ENCODE measurements around the gene METTL9.
"Not testable (repeated sequence)": the region's sequence is repeated elsewhere in the genome, so short reads cannot be mapped to it uniquely, and the experiment has no call there.

METTL9 gene

DNA sequence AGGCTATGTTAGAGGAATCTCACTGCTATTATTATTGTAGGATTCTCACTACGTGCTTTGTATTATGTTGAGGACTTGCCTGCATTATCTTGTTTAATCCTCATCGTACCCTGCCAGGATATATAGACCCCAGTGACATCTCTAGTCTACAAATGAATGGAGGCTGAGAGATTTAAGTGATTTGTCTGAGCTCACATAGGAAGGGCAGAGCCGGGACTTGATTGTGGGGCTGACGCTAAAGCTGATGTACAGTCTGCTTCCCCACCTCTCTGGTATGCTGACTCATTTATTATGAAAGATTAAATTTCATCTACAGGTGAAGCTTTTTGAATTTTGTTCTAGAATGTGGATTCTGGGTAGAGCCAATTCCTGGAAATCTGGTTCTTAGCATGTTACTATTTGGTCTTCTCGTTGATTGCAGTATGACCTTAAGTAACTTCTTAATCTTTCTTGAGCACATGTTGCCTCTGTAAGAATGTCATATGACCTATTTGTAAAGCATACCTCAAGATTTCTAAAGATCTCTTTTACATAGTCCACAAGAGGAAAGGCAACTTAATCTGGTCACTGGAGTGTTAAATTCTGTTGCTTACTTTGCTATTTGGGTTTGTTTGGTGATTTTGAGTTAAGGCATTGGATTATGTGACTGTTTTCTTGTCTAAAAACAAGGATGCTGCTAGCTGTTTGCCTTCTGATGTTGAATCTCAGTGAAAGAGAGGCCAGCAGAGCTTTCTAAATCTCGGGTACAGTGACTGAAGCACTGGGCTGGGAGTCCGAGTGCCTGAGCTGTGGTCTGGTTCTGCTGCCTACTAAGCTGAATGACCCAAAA lies 12.4 kb downstream of the METTL9 start:
- no peak for DNase-seq

DNA sequence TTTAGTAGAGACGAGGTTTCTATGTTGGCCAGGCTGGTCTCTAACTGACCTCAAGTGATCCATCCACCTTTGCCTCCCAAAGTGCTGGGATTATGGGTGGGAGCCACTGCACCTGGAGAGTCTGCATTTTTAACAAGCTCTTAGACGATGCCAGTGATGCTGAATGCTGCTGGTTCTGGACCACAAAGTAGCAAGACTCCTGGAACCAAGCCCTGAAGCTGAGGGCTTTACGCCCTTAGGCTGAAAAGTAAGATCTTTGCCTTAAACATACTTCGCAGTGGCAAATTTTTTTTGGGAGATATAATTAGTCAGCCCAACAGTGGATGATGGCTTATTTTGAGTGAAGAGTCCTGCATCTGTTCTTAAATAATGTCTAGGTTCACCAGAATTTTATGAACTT lies 14.0 kb downstream of the METTL9 start:
- DNase-seq = no peak

DNA sequence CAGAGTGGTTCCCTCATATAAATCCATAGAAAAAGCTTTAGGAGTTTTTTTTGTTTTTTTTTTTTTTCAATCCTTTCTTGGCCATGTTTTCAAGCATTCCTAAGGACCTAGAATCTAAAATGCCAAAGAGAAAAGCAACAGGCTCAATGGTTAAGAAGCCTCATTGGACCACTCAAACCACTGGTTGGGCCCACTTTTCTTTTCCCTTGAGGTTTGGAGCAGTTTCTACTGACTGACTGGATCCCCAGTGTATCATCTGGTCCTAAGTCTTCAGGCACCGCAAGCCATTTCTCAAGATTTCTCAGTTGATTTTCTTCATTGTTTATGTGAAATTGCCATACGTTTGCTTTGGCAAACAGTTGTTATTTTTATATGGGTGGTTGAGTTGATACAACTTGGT lies 14.4 kb downstream of the METTL9 start:
- DNase-seq = no peak

GRCh38 chr16:21614896-21615295 lies 15.5 kb downstream of the METTL9 start:
- no peak for DNase-seq

DNA sequence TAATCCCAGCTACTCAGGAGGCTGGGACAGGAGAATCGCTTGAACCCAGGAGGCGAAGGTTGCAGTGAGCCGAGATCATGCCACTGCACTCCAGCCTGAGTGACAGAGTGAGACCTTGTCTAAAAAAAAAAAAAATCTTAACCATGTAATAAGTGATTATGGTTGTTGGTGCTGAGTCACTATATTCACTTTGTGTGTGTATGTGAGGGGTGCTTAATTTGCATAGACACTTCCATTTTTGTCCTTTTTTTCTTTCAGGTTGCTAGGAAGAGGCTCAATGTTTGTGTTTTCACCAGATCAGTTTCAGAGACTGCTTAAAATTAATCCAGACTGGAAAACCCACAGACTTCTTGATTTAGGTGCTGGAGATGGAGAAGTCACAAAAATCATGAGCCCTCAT lies 18.2 kb downstream of the METTL9 start:
- no peak for DNase-seq

DNA sequence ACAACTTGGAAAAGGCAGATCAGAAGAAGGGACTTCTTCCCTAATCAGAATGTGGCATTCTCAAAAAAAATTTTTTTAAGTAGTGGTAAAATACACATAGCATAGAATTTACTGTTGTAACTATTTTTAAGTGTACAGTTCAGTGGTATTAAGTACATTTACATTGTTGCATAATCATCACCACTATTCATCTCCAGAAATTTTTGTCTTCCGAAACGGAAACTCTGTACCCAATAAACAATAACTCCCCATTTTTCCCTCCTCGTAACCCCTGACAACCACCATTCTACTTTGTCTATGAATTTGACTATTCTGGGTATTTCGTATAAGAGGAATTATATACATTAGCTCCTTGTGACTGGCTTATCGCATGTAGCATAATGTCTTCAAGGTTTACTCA lies 18.9 kb downstream of the METTL9 start:
- DNase-seq = no peak

GRCh38 chr16:21619765-21620425 lies 20.5 kb downstream of the METTL9 start:
- DNase-seq = no peak

DNA sequence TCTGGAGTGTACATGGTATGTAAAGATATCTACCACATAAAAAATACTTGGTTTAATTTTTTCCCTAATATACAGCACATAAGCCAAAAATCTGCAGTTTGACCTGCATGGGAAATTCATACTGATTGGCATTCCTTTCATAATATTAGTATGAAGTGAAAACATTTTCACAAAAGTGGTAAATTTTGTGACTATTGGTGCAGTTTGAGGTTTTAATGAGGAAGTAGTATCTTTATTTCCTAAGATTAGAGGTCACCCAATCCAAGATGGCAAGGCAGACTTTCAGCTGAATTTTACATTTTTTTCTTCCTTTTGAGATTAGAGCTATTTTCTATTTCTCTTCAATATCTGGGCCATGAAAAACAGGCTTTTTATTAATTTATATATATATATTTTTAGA lies 21.2 kb downstream of the METTL9 start:
- DNase-seq = no peak

- no peak for DNase-seq
Measured at GRCh38 chr16:21622545-21622944, 23.2 kb downstream of the METTL9 start.

DNA sequence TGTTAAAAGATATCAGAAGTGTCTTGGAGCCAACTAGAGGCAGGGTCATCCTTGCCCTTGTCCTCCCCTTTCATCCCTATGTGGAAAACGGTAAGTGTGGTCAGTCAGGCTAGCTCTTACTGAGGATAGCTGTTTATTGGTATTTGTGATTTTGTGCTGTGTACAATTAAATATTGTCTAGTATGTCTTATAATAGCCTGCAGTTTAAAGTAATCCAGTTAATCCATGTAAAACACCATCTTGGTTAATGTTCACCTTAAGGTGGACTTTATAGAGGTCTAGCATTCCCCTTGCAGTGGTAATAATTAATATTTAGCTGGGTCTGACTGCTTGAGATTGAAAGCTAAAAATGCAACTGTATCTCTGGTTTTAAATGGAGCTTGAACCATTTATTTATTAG lies 25.6 kb downstream of the METTL9 start:
- DNase-seq = no peak

- no peak for DNase-seq
Measured at GRCh38 chr16:21626659-21627277, 27.4 kb downstream of the METTL9 start.

DNA sequence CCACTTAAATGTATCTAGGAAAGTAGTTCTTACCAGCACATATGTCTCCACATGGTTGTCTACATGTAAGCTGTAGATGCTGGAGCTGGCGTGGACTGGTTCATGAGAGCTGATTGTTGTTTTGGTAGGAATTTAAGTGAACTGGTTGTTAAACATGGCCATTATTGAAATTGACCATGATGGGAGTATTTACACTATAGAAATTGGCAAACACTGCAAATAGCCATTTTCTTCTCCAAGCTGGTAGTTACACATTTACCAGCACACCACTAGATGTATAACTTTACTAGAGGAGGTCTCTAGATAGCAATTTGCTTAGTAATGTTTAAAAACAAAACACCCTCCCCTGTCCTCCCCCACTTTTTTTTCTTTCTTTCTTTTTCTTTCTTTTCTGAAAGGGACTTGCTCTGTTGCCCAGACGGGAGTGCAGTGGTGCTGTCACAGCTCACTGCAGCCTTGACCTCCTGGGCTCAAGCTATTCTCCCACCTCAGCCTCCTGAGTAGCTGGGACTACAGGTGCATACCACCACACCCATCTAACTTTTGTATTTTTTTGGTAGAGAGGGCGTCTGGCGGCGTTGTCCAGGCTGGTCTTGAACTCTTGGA lies 28.8 kb downstream of the METTL9 start:
- DNase-seq = no peak

GRCh38 chr16:21628772-21629171 lies 29.4 kb downstream of the METTL9 start:
- no peak for DNase-seq

DNA sequence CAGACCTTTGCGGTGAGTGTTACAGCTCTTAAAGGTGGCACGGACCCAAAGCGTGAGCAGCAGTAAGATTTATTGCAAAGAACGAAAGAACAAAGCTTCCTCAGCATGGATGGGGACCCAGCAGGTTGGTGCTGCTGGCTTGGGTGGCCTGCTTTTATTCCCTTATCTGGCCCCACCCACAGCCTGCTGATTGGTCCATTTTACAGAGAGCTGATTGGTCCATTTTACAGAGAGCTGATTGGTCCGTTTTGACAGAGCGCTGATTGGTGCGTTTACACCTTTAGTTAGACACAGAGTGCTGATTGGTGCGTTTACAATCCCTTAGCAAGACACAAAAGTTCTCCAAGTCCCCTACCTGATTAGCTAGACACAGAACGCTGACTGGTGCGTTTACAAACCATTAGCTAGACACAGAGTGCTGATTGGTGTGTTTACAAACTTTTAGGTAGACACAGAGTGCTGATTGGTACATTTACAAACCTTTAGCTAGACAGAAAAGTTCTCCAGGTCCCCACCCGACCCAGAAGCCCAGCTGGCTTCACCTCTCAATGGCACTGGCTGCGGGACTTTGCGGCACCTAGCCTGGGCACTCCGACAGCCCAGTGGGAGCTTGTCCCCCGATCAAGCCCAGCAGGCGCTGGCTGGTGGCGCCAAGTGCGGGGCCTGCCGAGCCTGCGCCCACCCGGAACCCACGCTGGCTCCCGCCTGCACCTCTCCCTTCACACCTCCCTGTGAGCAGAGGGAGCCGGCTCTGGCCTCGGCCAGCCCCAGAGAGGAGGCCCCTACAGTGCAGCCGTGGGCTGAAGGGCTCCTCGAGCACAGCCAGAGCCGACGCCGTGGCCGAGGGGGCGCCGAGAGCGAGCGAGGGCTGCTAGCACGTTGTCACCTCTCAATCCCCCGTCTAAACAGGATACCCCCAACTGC lies 30.5 kb downstream of the METTL9 start:
- DNase-seq = not testable (repeated sequence)

GRCh38 chr16:21630866-21631265 lies 31.5 kb downstream of the METTL9 start:
- not testable (repeated sequence) for DNase-seq

DNA sequence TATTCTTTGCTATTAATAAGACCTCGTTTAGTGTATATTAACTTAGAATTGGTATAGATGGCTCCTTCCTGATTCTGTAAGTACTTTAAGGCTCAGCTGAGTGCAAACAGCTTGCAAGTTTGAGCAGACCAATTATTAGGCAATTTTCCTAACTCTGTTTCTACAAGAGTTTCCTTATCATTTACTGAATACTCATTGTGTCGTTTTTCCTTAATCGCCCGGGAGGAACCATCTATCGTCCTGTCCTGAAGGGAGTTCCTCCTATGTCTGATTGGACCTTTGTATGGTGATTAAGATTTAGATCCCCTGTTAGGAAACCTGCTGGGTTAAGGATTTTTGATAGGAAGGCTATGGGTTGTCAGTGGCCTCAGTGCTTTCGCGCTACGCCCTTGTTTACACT lies 32.0 kb downstream of the METTL9 start:
- DNase-seq = not testable (repeated sequence)

DNA sequence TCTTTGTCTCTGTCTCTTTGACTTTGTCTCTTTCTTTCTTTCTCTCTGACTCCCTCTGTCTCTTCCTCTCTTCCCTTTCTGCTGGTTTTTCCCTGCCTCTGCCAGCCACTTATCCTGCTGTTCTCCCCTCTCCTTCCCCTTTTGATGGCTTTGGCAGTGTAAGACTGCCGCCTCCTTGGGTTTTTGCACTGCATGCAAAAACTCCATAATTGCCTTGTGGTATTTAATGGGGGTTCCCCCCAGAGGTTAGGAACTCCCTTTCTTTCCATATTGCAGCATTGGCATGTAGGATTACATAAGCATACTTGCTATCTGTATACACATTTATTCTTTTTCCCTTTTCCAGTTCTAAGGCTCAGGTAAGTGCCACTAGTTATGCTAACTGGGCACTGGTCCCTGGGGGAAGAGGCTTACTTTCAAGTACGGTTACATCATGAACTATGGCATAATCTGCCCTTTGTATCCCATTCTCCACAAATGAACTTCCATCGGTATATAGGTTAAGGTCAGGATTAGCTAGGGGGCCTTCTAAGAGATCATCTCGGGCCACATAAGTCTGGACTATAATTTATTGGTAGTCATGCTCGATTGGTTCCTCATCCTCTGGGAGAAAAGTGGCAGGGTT lies 32.7 kb downstream of the METTL9 start:
- DNase-seq = not testable (repeated sequence)

- DNase-seq = no peak
Measured at GRCh38 chr16:21634216-21634615, 34.8 kb downstream of the METTL9 start.

DNA sequence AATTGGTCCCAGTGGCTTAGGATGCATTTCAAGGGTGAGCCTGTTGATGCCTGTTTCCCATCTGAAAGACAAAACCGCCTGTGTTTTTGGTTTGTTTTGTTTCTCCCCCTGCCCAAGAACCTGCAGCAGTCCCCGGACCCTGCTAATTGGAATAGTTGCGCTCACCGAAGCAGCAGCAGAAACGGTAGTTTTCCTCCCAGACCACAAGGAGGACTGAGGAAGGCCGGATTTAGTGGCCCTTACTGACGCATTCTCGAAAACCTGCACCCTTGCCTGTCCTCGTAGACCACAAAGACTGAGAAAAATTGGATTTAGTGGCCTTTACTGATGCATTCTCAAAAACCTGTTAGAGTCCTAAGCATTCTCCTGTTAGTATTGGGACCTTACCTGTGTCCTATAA lies 36.3 kb downstream of the METTL9 start:
- not testable (repeated sequence) for DNase-seq

DNA sequence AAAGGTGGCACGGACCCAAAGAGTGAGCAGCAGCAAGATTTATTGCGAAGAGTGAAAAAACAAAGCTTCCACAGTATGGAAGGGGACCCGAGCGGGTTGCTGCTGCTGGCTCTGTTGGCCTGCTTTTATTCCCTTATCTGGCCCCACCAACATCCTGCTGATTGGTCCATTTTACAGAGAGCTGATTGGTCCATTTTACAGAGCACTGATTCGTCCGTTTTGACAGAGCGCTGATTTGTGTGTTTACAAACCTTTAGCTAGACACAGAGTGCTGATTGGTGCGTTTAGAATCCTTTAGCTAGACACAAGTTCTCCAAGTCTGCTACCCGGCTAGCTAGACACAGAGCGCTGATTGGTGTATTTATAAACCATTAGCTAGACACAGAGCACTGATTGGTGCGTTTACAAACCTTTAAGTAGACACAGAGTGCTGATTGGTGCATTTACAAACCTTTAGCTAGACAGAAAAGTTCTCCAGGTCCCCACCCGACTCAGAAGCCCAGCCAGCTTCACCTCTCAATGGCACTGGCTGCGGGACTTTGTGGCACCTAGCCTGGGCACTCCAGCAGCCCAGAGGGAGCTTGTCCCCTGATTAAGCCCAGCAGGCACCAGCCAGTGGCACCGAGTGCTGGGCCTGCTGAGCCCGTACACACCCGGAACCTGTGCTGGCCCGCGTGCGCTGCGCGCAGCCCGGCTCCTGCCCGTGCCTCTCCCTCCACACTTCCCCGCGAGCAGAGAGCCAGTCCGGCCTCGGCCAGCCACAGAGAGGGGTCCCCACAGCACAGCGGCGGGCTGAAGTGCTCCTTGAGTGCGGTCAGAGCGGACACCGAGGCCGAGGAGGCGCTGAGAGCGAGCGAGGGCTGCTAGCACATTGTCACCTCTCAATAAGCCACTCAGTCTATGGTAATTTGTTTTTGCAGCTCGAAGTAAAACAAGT lies 37.9 kb downstream of the METTL9 start:
- no peak for DNase-seq

GRCh38 chr16:21638573-21638975 lies 39.2 kb downstream of the METTL9 start:
- DNase-seq = peak; percentile 30

All from activated naive CD4-positive, alpha-beta T cell treated with Interleukin-2 at 50 U/mL for 16 hours (primary cell).